ENCODE data around the gene TEK.

The TEK gene

DNA sequence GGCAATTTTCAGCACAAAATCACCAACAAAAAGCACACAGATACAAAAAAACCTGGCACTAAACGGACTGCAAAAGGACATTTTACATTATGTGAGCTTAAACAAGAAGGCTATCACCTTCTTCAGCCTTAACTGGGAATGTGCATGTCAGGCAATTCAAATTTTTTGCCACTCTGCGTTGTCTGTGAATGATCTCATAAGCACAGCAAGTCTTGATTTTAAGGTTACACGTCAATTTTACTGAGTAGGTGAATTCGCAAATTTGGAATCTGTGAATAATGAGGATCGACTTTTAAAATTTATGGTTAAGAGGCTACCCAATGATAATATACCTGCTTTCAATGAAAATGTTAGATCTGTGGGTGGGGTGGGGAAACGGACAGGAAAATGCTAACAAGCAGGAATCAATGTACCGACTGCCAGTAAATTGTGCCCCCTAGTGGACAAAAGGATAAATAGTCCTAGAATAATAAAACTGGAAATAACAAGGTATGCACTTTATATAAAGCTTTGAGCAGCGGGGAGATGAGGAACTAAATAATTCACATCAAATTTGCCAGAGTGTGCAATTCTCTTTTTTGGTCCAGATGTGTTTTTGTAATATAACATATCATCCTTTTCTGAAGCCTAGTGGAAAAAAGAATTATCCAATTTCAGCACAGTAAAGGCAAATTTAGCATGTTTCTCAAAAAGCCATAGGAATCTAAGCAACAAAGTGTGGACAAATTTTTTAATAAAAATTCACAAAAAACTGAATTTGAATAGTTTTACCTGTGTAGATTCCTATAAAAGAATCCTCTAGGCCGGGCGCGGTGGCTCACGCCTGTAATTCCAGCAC lies 167.4 kb downstream of the TEK start:
- Histone ChIP-seq H3K27ac (no peak overlapping the region), H3K4me3 (peak overlapping the region; percentile 48)
- no peak for DNase-seq (ENCODE audit: low spot score)
- TF ChIP-seq, protein P1, sequence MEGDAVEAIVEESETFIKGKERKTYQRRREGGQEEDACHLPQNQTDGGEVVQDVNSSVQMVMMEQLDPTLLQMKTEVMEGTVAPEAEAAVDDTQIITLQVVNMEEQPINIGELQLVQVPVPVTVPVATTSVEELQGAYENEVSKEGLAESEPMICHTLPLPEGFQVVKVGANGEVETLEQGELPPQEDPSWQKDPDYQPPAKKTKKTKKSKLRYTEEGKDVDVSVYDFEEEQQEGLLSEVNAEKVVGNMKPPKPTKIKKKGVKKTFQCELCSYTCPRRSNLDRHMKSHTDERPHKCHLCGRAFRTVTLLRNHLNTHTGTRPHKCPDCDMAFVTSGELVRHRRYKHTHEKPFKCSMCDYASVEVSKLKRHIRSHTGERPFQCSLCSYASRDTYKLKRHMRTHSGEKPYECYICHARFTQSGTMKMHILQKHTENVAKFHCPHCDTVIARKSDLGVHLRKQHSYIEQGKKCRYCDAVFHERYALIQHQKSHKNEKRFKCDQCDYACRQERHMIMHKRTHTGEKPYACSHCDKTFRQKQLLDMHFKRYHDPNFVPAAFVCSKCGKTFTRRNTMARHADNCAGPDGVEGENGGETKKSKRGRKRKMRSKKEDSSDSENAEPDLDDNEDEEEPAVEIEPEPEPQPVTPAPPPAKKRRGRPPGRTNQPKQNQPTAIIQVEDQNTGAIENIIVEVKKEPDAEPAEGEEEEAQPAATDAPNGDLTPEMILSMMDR (IDR thresholded peaks at IDR 0.05): peak; percentile 65

DNA sequence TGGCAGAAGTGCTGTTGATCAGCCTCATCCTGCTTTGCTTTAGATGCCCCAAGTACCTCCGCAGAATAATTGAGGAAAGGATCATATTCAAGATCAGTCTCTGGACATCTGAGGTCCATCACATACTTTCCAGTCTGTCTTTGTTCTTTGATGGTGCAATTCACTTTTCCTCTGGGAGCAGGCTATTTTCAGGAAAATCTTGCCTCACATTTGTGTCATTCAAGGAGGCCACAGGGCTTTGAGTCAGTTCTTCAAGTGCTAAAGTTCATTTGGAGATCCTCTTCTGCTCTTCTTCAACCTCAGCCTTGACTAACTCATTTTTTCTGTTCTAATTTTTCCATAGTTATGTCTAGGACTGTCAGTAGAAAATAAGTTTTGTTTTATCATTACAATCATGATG lies 169.3 kb downstream of the TEK start:
- Histone ChIP-seq H3K27ac (no peak overlapping the region), H3K4me3 (no peak overlapping the region)
- no peak for DNase-seq (ENCODE audit: low spot score)
- TF ChIP-seq, protein P1 (IDR thresholded peaks at IDR 0.05): no peak

DNA sequence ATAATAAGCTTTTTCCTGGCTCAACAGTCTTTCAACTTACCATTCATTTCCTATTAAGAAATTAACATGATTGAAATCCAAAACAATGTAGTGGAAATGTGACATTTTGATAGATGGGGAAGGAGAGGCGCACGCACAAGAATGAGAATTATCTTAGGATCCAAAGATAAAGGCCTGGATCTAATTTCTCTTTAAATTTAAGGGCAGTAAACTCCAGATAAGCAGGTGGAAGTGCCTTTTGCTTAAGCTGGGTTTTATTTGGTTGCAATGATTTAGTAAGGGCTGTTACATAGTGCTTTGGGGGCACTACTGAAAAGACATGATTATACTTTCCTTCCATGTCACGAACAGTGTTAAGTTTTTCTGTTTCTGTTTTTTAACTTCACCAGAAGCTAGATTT lies 170.6 kb downstream of the TEK start:
- no peak for DNase-seq (ENCODE audit: low spot score)
- H3K27ac ChIP-seq: no peak overlapping the region
- no peak overlapping the region for H3K4me3 ChIP-seq
- TF ChIP-seq, protein P1 (IDR thresholded peaks at IDR 0.05): no peak
